CD4-positive, alpha-beta T cell treated with Interleukin-17A for 1 hour (primary cell): ENCODE results near the gene CCDC160.
"Not testable (repeated sequence)": the region's sequence is repeated elsewhere in the genome, so short reads cannot be mapped to it uniquely, and the experiment has no call there.

Source experiments
- DNase-seq: peaks from one replicate; pipeline ENCODE4 v3.0.0-alpha.2; 2020

CCDC160 gene

DNA sequence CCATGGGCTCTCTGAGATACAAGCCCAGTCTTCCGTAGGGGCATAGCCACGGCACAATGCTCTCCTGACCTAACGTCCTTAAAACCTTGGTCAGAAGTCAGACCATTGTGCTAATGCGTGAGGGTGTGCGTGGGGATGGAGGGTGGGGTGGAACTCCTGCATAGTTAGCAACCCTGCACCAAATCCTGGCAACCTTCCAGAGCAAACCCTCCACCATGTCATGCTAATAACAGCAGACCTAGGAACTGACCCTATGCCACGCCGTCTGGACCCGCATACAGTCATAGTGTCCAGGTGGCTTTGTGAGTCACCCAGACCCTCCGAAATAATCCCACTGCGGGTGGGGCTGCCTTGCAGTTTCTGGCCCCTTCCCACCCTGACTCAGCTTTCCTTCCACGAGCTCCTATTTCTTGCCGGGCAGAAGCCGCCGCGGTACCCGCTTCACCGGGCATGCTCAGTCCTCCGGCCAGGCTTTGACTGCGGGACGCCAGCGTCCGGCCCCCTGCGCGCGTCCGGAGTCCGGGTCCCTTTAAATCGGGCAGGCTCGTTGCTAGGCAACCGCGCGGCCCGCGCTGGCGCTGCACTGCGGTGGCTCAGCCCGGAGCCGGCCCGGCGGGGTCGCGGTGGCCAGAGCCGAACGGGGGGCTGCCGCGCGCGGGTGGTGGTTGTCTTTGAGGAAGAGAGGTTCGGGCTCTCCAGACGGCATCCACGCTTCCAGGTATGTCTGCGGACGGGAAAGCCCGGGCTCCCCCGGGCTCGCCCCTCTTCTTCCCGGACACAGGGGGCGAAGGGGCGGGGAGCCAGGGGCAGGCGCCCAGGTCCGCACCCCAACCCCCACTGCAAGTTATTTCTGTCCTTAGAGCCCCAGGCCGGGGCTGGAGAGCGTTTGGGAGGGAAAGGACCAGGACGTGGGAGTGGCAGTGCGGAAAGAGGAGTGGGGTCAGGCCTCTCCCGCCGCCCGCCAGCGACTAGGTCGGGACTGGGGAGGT lies at the start of gene CCDC160:
CCDC160 (plus strand) TSS at position 557 of the 989 bp plus-strand sequence. CDS start 7,619 bp downstream, outside the sequence.
- no peak for DNase-seq

DNA sequence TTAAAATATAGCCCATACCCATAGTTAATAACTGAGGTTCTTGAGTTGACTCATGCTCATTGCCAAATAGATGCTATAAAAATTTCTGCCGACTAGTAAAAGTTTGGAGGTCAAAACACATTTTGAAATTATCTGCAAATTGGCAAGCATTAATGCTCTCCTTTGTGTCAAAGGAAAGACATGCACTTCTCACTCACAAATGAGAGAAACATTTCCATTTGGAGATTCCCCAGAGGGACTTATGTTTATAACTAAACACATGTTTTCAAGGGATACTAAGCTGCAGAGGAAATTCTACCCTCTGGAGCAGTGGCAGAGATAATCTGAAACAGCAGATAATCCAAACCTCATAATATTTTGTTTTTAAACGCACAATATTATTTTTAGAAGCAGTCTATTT lies 45.7 kb upstream of the CCDC160 start:
- no peak for DNase-seq

DNA sequence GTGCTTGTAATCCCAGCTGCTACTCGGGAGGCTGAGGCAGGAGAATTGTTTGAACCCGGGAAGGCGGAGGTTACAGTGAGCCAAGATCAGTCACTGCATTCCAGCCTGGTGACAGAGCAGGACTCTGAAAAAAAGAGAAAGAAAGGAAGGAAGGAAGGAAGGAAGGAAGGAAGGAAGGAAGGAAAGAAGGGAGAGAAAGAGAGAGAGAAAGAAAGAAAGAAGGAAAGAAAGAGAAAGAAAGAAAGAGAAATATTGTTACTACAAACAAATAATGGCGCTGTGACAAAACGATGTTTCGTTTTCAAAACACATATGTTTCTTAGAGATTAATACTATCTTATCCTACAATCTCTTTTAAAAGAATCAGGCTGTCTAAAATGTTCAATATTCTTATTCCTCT lies 42.1 kb upstream of the CCDC160 start:
- no peak for DNase-seq

DNA sequence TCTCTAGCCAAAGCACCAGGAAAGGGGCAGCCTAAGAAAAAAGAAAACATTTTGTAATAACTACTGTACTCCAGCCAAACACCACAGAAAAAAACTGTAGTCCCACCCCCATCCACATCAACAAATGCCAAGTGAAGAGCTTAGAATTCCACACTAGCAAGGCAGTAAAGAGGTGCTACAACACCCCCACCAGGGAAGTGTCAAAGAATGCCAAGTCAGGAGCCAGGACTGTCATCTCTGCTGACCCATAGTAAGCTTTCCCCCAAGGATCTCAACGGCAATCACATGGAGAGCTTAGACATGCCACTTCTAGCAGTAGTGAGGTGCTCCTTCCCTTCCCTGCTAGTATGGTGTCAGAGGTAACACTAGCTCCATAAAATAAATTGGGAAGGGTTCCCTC lies 34.4 kb upstream of the CCDC160 start:
- no peak for DNase-seq

DNA sequence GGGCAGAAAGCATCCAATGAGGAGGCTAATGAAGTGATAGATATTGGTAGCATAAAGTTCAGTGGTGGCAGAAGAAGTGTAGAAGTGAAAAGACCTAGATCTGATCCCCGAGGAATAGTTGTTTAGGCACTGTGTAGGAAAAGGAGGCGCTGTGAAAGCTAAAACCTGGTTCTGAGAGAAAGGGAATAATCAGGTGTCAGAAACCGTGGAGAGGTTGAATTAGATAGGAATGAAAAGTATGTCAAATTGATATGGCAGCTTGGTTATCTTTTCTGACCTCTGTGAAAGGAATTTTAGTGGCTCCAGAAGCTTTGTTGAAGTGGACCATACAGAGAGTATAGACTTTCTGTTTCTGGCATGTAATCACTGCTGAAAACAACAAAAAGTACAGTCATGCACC lies 30.8 kb upstream of the CCDC160 start:
- no peak for DNase-seq

DNA sequence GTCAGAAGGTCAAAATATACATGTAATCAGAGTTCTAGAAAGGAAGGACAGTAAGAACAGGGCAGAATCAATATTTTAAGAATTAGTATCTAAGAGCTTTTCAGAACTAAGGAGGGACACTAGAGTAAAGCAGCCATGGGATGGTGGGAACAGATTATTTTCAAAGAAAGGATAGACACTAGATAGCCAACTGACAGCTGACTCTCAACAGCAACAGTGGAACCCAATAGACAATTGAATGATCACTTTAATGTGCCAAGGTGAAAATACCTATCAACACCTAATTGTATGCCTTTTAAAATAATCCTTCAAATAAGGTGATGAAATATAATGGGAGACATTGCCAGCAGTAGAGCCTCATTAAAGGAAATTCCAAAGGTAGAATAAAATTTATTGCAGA lies 26.5 kb upstream of the CCDC160 start:
- DNase-seq = no peak

DNA sequence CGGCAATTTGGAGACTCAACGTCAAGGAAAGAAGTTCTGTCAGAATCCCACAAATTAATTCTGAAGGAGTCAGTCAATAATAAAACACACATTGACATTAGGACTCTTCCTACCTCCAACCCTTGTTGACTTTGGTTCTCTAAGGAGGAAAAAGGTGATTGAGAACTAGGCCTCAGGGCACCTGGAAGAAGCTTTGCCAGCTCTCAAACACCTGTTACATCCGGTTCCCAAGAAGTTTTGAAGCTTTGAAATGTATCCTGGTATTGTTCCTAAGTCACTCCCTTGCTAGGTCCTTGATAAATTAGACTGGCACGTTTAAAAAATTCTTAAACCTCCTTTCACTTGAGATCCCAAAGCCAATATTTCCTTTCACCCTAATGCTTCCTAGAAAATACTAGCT lies 1.7 kb upstream of the CCDC160 start:
- no peak for DNase-seq

DNA sequence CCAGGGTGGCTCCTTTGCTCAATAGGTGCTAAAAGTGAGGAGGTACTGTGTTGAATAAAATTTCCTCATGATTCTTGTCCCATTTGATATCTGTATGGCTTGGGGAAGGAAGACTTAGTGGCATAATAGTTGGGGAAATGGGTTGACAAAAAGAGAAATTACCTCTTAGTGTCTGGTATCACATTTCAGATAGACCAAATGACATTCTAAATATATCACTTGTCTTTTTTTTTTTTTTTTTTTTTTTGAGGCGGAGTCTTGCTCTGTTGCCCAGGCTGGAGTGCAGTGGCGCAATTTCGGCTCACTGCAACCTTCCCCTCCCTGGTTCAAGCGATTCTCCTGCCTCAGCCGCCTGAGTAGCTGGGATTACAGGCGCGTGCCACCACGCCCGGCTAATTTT lies 1.2 kb downstream of the CCDC160 start:
- DNase-seq = not testable (repeated sequence)

DNA sequence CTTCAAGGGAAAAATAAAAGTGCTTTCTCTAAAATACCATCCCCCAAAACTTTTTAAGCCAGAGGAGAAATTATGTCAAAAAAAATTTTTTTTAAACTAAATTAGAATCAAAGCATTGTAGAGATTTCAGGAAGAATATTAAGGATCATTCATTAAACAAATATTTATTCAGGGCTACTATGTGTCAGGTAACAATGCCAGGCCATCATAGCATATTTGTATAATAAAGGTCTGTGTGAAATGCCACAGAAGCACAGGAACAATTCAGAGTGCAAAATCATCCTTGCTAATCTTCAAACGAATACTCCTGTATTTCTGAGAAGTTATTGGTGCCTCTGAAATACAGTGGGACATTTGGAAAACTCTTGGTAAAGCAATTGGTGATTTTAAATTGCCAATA lies 2.0 kb downstream of the CCDC160 start:
- DNase-seq = no peak

DNA sequence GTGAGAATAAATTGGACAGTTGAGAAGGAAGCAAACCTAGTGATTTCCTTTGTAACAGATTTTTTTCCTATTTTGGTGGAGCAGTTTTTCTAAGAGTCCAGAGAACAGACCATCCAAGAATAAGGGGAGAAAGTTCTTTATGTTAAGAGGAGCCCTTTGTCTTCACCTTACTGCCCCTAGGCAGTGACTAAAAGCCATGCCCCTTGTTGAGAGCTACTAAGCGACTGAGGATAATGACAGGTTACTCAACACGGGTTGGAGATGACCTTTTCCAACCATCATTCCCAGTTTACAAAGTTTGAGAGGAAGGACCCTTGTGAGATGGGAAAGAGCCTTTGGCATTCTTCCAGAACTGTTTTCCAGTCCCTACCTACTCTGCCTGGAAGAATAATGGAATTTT lies 3.2 kb downstream of the CCDC160 start:
- no peak for DNase-seq

DNA sequence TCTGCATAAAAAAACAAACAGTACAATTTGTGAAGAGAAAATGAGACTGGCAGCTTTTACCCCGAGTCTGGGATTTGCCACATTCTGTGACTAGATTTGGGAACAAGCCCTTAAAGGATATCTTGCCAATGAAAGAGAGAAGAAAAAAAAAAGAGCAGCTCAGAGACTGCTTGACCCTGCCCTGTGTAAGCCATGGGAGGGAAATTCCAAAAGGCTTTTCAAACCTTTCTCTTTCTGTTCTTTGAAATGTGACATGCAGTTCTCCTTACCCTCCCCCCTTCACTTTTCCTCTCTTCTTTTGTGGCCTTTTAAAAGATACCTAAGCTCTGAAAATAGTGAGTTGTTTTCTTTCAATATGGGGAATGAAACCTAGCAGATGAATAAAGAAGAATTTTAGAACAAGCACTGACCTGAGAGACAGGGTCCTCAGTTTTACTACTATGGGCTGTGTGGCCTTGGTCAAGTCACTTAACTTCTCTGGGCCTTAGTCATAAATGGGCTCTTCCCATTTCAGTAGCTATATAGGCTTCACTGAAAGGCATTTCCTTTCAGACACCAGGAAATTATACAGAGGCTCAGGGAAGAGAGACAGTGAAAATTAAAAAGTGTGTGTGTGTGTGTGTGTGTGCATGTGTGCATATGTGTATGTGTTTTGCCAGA lies 5.1 kb downstream of the CCDC160 start:
- DNase-seq = no peak

DNA sequence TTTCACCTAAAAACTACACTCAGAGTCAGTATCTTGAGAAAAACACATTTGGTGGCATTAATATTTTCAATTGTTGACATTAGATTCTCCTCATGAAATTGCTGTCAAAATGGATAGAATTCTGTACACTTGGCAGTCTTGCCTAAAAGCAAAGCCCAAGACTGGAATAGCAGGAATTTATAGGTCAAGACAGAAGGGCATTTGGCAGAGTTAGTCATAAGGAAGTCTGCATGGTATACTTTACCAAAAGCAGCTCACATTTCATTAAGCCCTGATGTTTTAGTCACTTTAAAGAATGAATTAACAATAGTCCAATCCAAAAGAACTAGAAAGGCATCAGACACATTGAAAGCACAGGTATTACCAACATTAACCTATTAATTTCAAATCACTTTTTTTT lies 7.1 kb downstream of the CCDC160 start:
- DNase-seq = no peak

DNA sequence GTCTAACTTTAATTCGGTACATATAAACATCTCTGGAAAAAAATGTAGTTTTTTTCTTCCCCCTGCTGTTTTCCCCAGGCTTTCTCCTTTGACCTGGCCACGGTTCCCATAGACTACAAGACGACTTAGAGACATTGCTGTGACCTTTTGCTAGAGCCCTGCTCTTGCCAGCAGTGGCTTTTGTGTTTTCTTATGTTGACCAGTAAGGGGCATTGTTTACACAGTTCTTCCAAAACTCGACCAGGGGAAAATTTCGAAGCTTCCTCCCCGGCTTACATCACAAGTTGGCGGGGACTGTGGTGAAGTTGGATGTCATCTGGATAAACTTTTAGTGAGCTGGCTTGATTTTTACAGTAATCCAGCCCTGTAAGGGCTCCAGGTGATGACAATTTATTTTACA lies 9.3 kb downstream of the CCDC160 start:
- DNase-seq = no peak

DNA sequence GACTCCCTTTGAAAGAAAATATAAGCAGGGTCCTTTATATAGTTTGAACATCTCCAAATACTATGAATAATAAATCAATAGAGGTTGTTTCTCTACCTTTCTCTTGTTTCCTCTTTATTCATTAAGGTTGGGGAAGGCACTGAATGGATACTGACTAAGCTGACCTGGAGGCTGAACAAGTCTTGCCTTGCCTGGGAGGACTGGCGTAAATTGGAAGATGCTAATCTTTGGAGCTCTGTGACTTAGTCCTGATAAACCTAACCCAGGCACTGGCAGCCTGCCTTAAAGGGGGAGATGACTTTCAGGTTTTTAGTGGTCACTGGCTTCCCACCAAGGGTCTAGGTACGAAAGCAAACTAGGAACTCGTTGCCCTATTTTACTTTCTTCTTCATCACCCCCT lies 10.5 kb downstream of the CCDC160 start:
- no peak for DNase-seq

DNA sequence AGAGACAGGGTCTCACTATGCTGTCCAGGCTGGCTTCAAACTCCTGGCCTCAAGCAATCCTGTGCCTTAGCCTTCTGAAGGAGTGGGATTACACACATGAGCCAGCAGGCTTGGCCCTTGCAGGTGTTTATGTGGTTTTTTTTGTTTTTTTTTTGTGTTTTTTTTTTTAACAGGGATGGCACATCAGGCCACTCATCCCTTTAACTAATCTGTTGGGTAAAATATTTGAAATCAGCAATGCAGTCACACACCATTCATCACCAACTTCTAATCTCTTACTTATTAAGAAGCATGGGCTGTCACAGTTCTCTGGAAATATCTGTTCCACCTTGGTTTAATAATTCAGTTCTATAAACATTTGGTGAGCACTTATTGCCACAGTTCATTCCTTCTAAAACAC lies 12.3 kb downstream of the CCDC160 start:
- no peak for DNase-seq

DNA sequence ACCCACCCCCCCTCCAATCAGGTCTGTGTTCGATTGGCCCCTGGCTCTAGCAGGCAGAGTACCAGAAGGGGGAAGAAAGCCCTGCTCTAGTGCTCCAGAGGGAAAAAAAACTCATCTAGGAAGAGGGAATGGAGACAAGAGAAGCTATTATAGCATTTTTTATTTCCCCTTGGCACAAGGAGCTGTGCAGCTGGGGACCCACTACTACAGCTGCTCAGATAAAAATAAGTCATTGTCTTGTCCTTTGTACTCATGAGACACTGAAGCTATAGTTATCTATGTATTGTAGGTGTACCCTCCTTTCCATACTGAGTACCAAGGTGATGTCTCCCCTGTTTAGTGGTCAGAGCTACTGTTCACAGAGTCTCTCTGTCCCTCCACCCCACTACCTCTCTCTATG lies 14.3 kb downstream of the CCDC160 start:
- no peak for DNase-seq

DNA sequence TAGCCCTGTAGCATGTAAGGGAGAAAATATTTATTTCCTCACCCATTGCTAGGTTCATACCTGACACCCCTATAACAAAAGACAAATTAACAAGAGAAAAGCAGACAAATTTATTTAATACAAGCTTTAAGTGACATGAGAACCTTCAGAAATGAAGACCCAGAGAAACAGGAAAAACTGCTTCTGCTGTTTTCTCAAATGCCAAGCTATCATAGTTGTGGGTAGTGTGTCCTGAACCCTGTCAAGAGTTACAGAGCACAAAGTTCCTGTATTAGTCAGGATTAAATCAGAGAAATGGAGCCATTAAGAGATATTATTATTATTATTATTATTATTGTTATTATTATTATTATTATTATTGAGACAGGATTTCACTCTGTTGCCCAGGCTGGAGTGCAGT lies 17.5 kb downstream of the CCDC160 start:
- DNase-seq = no peak

DNA sequence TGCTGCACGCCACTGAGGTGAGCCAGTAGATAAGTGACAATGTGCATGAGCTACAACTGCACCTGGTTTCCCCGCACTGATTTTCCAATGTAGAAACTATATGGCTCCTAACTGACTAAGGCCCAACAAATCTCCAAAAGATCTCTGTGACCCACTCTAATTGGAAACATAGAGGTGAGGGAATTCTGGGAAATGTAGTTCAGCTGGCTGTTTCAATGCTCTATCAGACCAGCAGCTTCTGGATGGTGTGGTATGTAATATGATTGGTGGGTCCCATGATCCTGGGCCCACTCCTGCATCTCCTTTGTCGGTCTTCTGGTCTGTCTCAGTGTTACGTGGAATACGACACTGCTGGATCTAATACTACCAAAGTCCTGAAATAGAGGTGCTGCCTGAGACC lies 18.6 kb downstream of the CCDC160 start:
- DNase-seq = no peak

DNA sequence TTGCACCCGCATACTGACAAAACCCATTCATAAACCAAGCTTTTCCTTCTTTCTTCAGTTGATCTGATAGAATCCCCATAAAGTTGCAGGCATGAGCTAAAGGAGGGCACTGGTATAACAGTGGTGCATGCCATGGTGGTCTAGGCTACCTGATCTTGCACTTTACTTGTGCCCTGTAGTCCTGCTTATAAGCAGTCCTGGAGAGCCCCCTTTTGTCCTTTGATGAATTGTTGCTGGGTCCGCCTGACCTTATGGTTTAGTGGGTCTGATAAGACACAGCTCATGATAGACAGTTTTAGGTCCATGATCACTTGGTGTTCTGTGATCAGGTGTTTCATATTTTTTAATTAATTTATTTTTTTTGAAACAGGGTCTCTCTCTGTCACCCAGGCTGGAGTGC lies 19.7 kb downstream of the CCDC160 start:
- DNase-seq = no peak

DNA sequence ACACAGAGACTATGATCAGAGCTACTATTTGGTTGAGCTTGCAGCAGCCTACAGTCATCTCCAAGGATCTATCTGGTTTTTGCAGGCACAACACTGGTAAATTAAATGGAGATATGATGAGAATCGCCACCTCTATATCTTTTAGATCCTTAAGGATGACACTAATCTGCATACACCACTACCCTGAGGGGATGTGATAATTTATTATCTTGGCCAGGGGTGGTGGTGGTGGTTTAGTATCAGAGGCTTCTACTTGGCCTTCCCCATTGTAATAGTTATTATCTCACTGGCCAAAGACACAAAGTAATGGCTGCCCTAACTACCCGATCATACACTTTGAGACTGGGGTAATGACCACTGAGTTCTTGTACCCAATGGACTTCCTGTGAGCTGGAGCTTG lies 21.2 kb downstream of the CCDC160 start:
- DNase-seq = no peak

DNA sequence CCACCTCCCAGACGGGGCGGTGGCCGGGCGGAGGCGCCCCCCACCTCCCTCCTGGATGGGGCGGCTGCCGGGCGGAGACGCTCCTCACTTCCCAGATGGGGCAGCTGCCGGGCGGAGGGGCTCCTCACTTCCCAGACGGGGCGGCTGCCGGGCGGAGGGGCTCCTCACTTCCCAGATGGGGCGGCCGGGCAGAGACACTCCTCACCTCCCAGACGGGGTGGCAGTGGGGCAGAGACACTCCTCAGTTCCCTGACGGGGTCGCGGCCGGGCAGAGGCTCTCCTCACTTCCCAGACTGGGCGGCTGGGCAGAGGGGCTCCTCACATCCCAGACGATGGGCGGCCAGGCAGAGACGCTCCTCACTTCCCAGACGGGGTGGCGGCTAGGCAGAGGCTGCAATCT lies 49.0 kb downstream of the CCDC160 start:
- not testable (repeated sequence) for DNase-seq

DNA sequence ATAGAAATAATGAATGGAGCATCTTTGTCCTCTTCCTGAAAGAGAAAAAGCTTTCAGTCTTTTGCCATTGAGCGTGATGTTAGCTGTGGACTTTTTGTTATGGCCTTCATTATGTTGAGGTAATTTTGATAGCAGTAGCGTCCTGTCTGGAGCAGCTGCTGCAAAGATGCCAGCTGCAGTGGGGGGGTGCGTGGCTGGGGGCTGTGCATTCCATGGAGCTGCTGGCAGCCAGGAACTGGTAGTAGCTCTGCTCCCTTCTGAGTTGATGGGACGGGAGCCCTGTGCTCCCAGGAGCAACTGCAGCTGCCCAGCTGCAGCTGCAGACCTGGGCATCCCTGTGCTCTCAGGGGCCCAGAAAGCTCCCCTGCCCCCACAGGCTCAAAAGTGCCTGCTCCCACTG lies 50.4 kb downstream of the CCDC160 start:
- no peak for DNase-seq

DNA sequence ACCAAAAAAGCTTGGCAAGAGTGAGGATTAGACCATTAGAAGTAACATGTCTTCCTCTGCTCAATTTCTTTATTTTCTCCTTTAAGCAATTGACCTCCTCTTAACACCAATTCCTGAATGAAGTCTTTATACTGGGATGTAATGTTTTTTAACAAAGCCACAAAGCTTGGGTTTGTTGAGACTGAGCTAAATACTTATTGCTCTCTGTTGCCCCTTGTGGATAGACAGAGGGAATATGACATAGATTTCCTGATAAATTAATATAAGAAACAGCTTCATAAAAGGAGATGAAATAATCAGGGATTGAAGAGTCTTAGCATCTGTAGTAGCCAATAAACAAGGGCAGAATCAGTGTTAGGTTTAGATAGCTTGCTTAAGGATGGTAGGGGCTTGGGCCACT lies 57.6 kb downstream of the CCDC160 start:
- no peak for DNase-seq
